Measurements from ENCODE around the gene KCTD8. TPM values are rescaled to one million over a fixed set of nuclear protein-coding genes. Genes with fewer than 3 reads are reported as not detected.

The KCTD8 gene
- total and polyA plus RNA-seq, 7 donors, result 0.56 to 2.3 (median 0.91) TPM; not detected in 1

GRCh38 chr4:44162538-44163270, 285.9 kb downstream of the KCTD8 start:
- no peak for DNase-seq
- 74 to 80% (median 74%) methylated on average over 2 of the region's 2 CpGs for WGBS, 3 donors

GRCh38 chr4:44161756-44162155, 286.9 kb downstream of the KCTD8 start:
- Histone ChIP-seq H3K27me3 (ENCODE audit: insufficient read depth in 3 of 3, low read length in 2 of 3) (no peaks in the 10 kb centered on the region), H3K4me3 (no peak overlapping the region), H3K4me1 (no peaks in the 10 kb centered on the region), H3K36me3 (ENCODE audit: insufficient read depth in 1 of 2, low read depth in 1 of 2) (no peaks in the 10 kb centered on the region), H3K9me3 (no peaks in the 10 kb centered on the region), H3K27ac (no peak overlapping the region)
- no peak for TF ChIP-seq CTCF (IDR thresholded peaks at IDR 0.05)
- DNase-seq (no peak), ATAC-seq (no peak)
- intact Hi-C loops (cut with DNase I), result no loop called here
- WGBS, 3 donors, result 62 to 69% (median 66%) methylated on average over 3 of the region's 3 CpGs

More at GRCh38 chr4:44162538-44163270, 285.9 kb downstream of the KCTD8 start:
- H3K27ac ChIP-seq, result no peak overlapping the region
- intact Hi-C loops (cut with DNase I), result no loop called here
- no peaks in the 10 kb centered on the region for H3K9me3 ChIP-seq
- H3K27me3 ChIP-seq (ENCODE audit: insufficient read depth in 3 of 3, low read length in 2 of 3), result no peaks in the 10 kb centered on the region
- TF ChIP-seq CTCF (IDR thresholded peaks at IDR 0.05), result no peak
- no peak for ATAC-seq
- no peak overlapping the region for H3K4me3 ChIP-seq
- H3K4me1 ChIP-seq, result no peaks in the 10 kb centered on the region
- H3K36me3 ChIP-seq (ENCODE audit: insufficient read depth in 1 of 2, low read depth in 1 of 2), result no peaks in the 10 kb centered on the region

- Histone ChIP-seq H3K4me3 (no peak overlapping the region), H3K27me3 (ENCODE audit: insufficient read depth in 3 of 3, low read length in 2 of 3) (no peaks in the 10 kb centered on the region), H3K4me1 (no peaks in the 10 kb centered on the region), H3K9me3 (no peaks in the 10 kb centered on the region), H3K36me3 (ENCODE audit: insufficient read depth in 1 of 2, low read depth in 1 of 2) (no peaks in the 10 kb centered on the region), H3K27ac (no peak overlapping the region)
- whole genome bisulfite sequencing, 3 donors, result 27 to 34% (median 30%) methylated on average over 4 of the region's 4 CpGs
- ATAC-seq (no peak), DNase-seq (no peak)
- intact Hi-C loops (cut with DNase I), result no loop called here
- TF ChIP-seq CTCF (IDR thresholded peaks at IDR 0.05), result no peak
Measured at GRCh38 chr4:44160776-44161367, 287.7 kb downstream of the KCTD8 start.

- no peak for TF ChIP-seq CTCF (IDR thresholded peaks at IDR 0.05)
- H3K36me3 ChIP-seq (ENCODE audit: insufficient read depth in 1 of 2, low read depth in 1 of 2), result no peaks in the 10 kb centered on the region
- no peak for ATAC-seq
- H3K27ac ChIP-seq, result no peak overlapping the region
- intact Hi-C loops (cut with DNase I), result no loop called here
- H3K9me3 ChIP-seq, result no peaks in the 10 kb centered on the region
- H3K4me1 ChIP-seq, result no peaks in the 10 kb centered on the region
- WGBS, 3 donors, result 45 to 56% (median 48%) methylated on average over 1 of the region's 1 CpG
- no peak overlapping the region for H3K4me3 ChIP-seq
- H3K27me3 ChIP-seq (ENCODE audit: insufficient read depth in 3 of 3, low read length in 2 of 3), result no peaks in the 10 kb centered on the region
- no peak for DNase-seq
Measured at GRCh38 chr4:44159991-44160390, 288.6 kb downstream of the KCTD8 start.

All from psoas muscle (tissue), 8 donors.